OCI-LY3 (cell line): Measurements from ENCODE around the gene RPH3AL.

Source experiments
- H2AFZ ChIP-seq: fragments of 200-600, 300-600 bp; shearing (Covaris generic); 2 replicates; pipeline ENCODE4 v1.6.0; 2014; ENCODE audit warnings: antibody characterized with exemption, low read depth, low read length
- H3K27ac ChIP-seq: fragments of 200-600, 300-600 bp; sonication (generic); 2 replicates; pipeline ENCODE4 v1.5.1; 2014; ENCODE audit warnings: mild to moderate bottlenecking, low read length, moderate library complexity, mixed read lengths
- H3K27me3 ChIP-seq: fragments of 200-600, 300-600 bp; sonication (generic); 2 replicates; pipeline ENCODE4 v1.6.1; 2014; ENCODE audit warnings: low read depth, low read length, mixed read lengths
- H3K36me3 ChIP-seq: fragments of 200-600, 300-600 bp; sonication (generic); replicated peaks from 2 replicates; pipeline ENCODE3; 2014; ENCODE audit warnings: low read depth, low read length, mixed read lengths
- H3K4me1 ChIP-seq: fragments of 300-600, 200-600 bp; sonication (generic); 2 replicates; pipeline ENCODE4 v1.6.1; 2014; ENCODE audit warnings: low read length, mixed read lengths
- H3K4me2 ChIP-seq: fragments of 200-600, 300-600 bp; sonication (generic); 2 replicates; pipeline ENCODE4 v1.6.1; 2014; ENCODE audit warnings: low read length, mixed read lengths
- H3K4me3 ChIP-seq: fragments of 300-600, 200-600 bp; sonication (generic); 2 replicates; pipeline ENCODE4 v1.5.1; 2014; ENCODE audit warnings: antibody characterized with exemption, mild to moderate bottlenecking, low read length, moderate library complexity
- H3K79me2 ChIP-seq: fragments of 300-600, 200-600 bp; shearing (Covaris generic); 2 replicates; pipeline ENCODE4 v1.6.1; 2014; ENCODE audit warnings: mild to moderate bottlenecking, low read length, mixed read lengths
- H3K9ac ChIP-seq: fragments of 300-600, 200-600 bp; shearing (Covaris generic); 2 replicates; pipeline ENCODE4 v1.6.0; 2014; ENCODE audit warnings: mild to moderate bottlenecking, low read length, moderate library complexity
- H3K9me3 ChIP-seq: fragments of 200-600, 300-600 bp; shearing (Covaris generic); 2 replicates; pipeline ENCODE4 v1.6.1; 2014; ENCODE audit warnings: low read length, mixed read lengths; ENCODE audit not compliant: insufficient read depth
- H4K20me1 ChIP-seq: fragments of 200-600, 300-600 bp; sonication (generic); 2 replicates; pipeline ENCODE4 v1.6.1; 2016; ENCODE audit warnings: low read length, mixed read lengths; ENCODE audit not compliant: insufficient read depth
- EZH2phosphoT487 ChIP-seq: fragments of 200-600 bp; shearing (Covaris generic); IDR thresholded peaks from 2 replicates; pipeline ENCODE4 v1.6.1; 2018; ENCODE audit warnings: antibody characterized with exemption, mixed run types, low read depth
- TF ChIP-seq, protein P1 (sequence below): fragments of 200-600, 300-600 bp; sonication (generic); IDR thresholded peaks from 2 replicates; pipeline ENCODE4 v1.5.1; 2014; ENCODE audit warnings: antibody characterized with exemption, low read length, low read depth

RPH3AL gene

GRCh38 chr17:177762-178161 is 174.8 kb downstream of the RPH3AL start:
- H3K4me1 ChIP-seq: no peaks in the 10 kb centered on the region
- no peak overlapping the region for H3K4me2 ChIP-seq
- TF ChIP-seq, protein P1, sequence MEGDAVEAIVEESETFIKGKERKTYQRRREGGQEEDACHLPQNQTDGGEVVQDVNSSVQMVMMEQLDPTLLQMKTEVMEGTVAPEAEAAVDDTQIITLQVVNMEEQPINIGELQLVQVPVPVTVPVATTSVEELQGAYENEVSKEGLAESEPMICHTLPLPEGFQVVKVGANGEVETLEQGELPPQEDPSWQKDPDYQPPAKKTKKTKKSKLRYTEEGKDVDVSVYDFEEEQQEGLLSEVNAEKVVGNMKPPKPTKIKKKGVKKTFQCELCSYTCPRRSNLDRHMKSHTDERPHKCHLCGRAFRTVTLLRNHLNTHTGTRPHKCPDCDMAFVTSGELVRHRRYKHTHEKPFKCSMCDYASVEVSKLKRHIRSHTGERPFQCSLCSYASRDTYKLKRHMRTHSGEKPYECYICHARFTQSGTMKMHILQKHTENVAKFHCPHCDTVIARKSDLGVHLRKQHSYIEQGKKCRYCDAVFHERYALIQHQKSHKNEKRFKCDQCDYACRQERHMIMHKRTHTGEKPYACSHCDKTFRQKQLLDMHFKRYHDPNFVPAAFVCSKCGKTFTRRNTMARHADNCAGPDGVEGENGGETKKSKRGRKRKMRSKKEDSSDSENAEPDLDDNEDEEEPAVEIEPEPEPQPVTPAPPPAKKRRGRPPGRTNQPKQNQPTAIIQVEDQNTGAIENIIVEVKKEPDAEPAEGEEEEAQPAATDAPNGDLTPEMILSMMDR: no peak
- no peak for TF ChIP-seq EZH2phosphoT487
- H3K9me3 ChIP-seq: no peaks in the 10 kb centered on the region
- no peaks in the 10 kb centered on the region for H3K79me2 ChIP-seq
- no peaks in the 10 kb centered on the region for H3K36me3 ChIP-seq
- no peak overlapping the region for H2AFZ ChIP-seq
- H3K4me3 ChIP-seq: no peak overlapping the region
- H3K27ac ChIP-seq: no peak overlapping the region
- H4K20me1 ChIP-seq: no peaks in the 10 kb centered on the region
- no peak overlapping the region for H3K9ac ChIP-seq
- no peaks in the 10 kb centered on the region for H3K27me3 ChIP-seq

GRCh38 chr17:177155-177554 is 175.5 kb downstream of the RPH3AL start:
- H2AFZ ChIP-seq: no peak overlapping the region
- H3K9me3 ChIP-seq: no peaks in the 10 kb centered on the region
- no peaks in the 10 kb centered on the region for H3K4me1 ChIP-seq
- no peaks in the 10 kb centered on the region for H4K20me1 ChIP-seq
- no peak overlapping the region for H3K4me2 ChIP-seq
- no peaks in the 10 kb centered on the region for H3K27me3 ChIP-seq
- no peak overlapping the region for H3K4me3 ChIP-seq
- no peak overlapping the region for H3K27ac ChIP-seq
- no peaks in the 10 kb centered on the region for H3K79me2 ChIP-seq
- no peak overlapping the region for H3K9ac ChIP-seq
- no peaks in the 10 kb centered on the region for H3K36me3 ChIP-seq
- TF ChIP-seq, protein P1: no peak
- TF ChIP-seq EZH2phosphoT487: no peak

DNA sequence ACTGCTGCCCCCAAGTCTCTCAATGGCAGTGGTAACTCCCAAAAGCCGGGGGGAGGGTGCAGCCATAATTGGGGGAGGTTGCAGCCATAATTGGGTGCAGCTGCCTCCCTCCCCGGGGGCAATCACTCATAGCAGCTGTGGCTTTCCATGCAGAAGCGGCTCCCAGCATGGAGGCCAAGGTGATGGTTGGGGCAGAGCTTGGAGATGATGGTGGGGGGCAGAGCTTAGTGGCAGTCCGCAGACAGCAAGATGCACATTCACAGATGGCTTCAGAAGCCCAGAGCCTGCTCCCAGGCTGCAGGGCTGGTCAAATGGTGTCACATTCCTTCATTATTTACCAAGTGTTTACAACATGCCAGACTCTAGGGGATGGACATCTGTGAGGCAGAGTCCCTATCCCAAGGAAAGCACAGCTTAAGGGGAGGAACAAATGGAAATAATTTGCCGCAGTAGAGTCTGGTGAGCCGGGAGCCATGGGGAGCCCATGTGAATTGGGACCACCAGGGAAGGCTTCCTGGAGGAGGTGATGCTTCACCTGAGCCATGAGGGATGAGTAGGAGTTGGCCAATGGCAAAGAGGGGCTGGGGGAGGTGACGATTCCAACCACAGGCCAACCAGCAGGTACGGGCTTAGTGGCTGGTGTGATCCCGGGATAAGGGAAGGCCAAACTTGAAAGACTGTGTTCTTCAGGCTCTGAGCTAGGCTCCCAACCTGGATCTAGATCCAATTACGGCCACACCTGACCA is 179.3 kb downstream of the RPH3AL start:
- no peak overlapping the region for H3K4me2 ChIP-seq
- H3K27ac ChIP-seq: no peak overlapping the region
- no peaks in the 10 kb centered on the region for H3K27me3 ChIP-seq
- peaks cover 7% of the 10 kb centered on the region; the same call in 1 of the 2 replicates for H3K4me1 ChIP-seq
- no peak overlapping the region for H2AFZ ChIP-seq
- no peak overlapping the region for H3K4me3 ChIP-seq
- no peaks in the 10 kb centered on the region for H3K9me3 ChIP-seq
- H3K79me2 ChIP-seq: no peaks in the 10 kb centered on the region
- no peaks in the 10 kb centered on the region for H4K20me1 ChIP-seq
- TF ChIP-seq, protein P1: no peak
- TF ChIP-seq EZH2phosphoT487: no peak
- H3K9ac ChIP-seq: no peak overlapping the region
- no peaks in the 10 kb centered on the region for H3K36me3 ChIP-seq

DNA sequence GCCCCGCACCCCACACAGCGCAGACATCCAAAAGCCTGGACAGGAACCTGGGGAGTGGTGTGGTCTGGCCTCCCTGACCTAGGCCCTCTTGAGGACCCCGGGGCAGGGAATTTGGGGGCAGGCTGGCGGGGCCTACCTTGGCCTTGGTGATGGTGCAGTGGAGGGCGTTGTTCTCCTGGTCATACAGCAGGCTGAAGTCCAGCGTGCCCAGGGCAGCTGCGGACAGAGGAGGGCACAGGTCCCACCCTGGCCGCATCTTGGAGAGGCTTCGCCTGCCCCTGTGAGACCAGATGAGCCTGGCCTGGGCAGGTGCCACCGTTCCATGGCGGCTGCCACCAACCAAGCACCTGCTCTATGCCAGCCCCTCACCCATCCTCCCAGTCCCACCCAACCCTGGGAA is 180.2 kb downstream of the RPH3AL start:
- no peak overlapping the region for H3K9ac ChIP-seq
- no peak overlapping the region for H3K4me2 ChIP-seq
- H3K9me3 ChIP-seq: no peaks in the 10 kb centered on the region
- H3K79me2 ChIP-seq: no peaks in the 10 kb centered on the region
- H3K4me1 ChIP-seq: peaks cover 7% of the 10 kb centered on the region; the same call in 1 of the 2 replicates
- TF ChIP-seq EZH2phosphoT487: no peak
- TF ChIP-seq, protein P1: no peak
- H3K27me3 ChIP-seq: no peaks in the 10 kb centered on the region
- no peak overlapping the region for H3K27ac ChIP-seq
- no peaks in the 10 kb centered on the region for H4K20me1 ChIP-seq
- H2AFZ ChIP-seq: no peak overlapping the region
- no peak overlapping the region for H3K4me3 ChIP-seq
- no peaks in the 10 kb centered on the region for H3K36me3 ChIP-seq
